HG03460 (cell line): ENCODE data around the gene ADAM10.

Experiments used
- ATAC-seq: cut with Tn5 transposase; IDR thresholded peaks from one replicate; pipeline ENCODE4 v1.9.1; 2021; ENCODE audit not compliant: unreplicated experiment

Gene ADAM10

DNA sequence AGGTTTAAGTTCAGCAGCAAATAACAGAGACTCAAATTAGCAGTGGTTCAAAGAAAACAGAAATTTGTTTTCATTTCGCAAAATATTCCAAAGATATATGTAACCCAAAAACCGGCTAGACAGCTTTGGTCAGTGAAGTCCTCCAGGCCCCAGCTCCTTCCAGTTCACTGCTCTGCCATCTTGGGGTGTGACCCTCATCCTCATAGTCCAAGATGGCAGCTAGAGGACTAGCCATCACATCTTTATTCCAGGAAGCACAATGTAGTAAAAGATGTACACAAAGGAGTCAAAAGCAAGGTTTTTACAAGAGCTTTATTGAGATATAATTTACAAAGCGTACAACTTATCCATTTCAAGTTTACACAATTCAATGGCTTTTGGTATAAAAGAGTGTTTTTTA, 210.6 kb downstream of the ADAM10 start:
- ATAC-seq: no peak
